Tibial nerve (tissue), 4 donors: Measurements from ENCODE around the gene NGEF.

Experiments
- EP300 ChIP-seq, 2 donors: sonication (generic); formaldehyde crosslinking; IDR thresholded peaks; one replicate each; pipeline ENCODE4 v1.6.1; 2017; ENCODE audit warnings: antibody characterized with exemption in 2 of 2, mild to moderate bottlenecking in 1 of 2
- POLR2A ChIP-seq, 2 donors: fragments of 450-650 bp; IDR thresholded peaks; one replicate each; pipeline ENCODE4 v1.6.1; 2017; ENCODE audit warnings: antibody characterized with exemption in 2 of 2, mild to moderate bottlenecking in 2 of 2, moderate library complexity in 2 of 2
- TF ChIP-seq, protein P1 (sequence below), 5 experiments: fragments of 200-600 bp in 3 of 5; fragments of 450-650 bp in 2 of 5; sonication (generic) in 3 of 5; IDR thresholded peaks; one replicate each; pipeline ENCODE4 v1.5.1; 2016 to 2019; ENCODE audit warnings: antibody characterized with exemption in 5 of 5, mild to moderate bottlenecking in 3 of 5, moderate library complexity in 2 of 5

DNA sequence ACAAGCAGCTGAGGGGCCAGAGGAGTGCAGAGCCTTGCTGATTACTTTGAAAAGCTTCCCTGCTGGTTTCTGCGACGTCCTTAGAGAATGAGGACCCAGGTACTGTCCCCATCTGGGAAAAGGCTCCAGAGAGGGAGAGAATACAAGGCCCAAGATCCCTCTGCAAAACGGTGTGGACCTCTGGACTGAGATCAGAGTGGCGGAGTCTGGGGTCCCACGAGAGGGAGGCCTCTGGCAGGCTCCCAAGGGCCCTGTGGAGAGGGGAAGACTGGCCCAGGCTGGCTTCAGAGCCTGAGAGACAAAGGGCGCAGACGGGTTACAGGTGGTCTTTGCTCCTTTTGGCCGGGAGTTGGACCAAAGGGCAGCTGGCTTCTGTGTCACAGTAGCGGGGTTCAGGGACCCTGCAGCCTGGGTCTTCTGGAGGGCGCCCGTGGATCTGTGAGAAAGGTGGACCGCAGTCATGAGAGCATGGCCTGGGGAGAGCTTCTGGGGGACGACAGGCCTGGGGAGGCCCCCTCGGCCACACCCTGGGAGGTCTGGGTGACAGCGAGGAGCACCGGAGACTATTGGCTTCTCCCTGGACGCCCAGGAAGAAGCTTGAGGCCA is 142.2 kb downstream of the NGEF start:
- TF ChIP-seq EP300 (IDR thresholded peaks at IDR 0.05): no peak
- TF ChIP-seq, protein P1, sequence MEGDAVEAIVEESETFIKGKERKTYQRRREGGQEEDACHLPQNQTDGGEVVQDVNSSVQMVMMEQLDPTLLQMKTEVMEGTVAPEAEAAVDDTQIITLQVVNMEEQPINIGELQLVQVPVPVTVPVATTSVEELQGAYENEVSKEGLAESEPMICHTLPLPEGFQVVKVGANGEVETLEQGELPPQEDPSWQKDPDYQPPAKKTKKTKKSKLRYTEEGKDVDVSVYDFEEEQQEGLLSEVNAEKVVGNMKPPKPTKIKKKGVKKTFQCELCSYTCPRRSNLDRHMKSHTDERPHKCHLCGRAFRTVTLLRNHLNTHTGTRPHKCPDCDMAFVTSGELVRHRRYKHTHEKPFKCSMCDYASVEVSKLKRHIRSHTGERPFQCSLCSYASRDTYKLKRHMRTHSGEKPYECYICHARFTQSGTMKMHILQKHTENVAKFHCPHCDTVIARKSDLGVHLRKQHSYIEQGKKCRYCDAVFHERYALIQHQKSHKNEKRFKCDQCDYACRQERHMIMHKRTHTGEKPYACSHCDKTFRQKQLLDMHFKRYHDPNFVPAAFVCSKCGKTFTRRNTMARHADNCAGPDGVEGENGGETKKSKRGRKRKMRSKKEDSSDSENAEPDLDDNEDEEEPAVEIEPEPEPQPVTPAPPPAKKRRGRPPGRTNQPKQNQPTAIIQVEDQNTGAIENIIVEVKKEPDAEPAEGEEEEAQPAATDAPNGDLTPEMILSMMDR (IDR thresholded peaks at IDR 0.05): no peak
- no peak for TF ChIP-seq POLR2A (IDR thresholded peaks at IDR 0.05)
